D341Med (cell line): Measurements from ENCODE around the gene HS6ST2.

Source experiments
- DNase-seq: peaks from one replicate; pipeline ENCODE4 v3.0.0; 2012; ENCODE audit warnings: low spot score

The HS6ST2 gene

DNA sequence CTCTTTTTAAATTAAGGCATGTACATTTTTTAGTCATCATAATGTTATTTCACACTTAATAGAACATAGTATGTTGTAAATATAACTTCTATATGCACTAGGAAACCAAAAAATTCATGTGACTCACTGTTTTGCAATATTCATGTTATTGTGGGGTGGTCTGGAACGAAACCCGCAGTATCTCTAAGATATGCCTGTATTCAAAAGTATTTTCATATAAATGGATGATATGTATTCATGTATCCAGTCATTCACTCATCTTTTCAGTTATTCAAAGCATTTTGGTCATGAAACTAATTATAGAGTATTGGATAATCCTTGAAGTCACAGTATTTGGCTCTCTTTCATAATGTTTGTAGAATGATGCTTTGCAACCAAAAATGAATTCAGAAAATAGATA, 168.1 kb downstream of the HS6ST2 start:
- DNase-seq = no peak

DNA sequence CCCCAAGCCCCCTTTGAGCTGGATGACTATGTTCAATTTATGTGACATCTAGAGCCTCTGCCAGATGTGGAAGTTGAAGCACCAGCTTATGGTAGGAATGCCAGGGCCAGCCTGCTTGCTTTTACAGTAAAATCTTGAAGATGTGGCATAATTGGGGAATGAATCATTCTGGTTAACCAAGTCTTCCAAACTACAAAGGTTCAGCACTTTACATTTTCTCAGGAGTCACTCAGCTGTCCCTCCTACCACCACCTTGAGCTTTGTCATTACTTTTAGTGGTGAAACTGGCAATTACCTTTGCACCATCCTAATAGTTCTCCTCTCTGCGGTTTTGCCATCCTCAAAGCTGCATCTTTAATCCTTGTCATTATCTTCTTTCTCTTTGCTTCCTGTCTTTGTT, 172.2 kb downstream of the HS6ST2 start:
- no peak for DNase-seq

DNA sequence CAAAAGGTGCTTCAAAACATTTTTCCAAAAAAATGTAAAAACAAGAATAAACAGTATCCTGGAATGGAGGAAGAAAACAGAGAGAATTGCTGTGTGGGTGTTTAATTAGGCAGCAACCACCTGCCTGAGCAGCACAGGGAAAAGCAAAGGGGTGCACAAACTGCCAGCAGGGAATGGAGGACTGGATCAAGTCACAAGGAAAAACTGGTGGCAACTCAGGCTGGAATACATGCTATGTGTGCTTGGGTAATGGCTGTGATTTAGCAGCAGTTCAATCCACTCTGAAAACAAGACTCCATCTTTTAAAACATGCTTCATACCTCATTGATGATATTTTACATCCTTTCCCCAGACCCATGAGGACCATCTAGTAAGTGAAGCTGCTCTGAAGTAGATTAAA, 179.5 kb downstream of the HS6ST2 start:
- DNase-seq = no peak

DNA sequence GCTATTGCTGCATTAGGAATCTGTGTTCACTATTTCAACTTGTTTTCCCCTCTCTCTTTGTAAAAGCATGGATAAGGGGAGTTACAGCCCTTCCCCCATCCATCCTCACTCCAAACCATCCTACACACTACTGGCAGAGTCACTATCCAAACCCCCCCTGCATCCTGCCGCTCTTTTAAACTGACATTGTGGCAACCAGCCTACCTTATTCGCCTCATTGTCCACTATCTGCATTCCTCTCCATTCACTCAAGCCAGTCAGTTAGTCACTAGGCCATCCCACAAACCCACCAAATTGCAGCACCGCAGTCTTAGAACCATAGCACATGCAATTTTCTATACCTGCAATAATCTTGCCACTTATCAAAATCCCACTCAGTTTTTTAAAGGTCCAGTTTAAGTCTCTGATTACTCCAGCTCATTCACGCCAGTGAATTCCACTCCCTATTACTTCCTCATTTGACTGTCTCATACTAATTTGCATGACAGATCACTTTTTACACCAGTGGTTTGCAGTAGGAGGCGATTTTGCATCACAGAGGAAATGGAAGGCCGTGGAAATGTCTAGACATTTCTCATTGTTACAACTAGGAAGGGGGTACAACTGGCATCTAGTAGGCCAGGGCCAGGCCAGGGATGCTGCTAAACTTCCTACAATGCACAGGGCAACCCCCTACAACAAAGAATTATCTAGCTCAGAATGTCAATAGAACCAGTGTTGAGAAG, 181.8 kb downstream of the HS6ST2 start:
- no peak for DNase-seq

DNA sequence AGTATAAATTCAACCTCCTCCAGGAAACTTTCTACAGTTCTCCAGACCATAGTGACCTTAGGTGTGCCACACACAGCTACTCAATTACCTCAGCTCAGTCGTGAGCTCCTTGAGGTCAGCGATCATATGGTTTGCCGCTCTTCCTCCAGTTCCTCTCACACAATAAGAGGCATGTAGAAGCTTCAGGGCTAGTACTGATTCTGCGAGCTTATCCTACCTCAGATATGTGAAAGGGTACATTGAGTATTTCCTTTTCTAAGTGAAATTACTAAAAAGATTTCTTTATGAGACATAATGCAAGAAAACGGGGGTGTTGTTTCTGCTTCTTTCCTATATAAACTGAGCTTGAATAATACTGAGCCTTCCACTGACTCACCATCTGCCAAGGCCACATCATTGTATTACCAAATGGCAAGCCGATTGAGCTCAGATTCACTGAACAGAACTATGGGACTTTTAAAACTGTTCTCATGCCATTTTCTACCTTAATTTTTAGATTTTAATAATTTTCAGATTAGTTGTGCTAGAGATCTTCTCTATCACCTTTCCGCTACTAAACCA, 183.1 kb downstream of the HS6ST2 start:
- DNase-seq = no peak

DNA sequence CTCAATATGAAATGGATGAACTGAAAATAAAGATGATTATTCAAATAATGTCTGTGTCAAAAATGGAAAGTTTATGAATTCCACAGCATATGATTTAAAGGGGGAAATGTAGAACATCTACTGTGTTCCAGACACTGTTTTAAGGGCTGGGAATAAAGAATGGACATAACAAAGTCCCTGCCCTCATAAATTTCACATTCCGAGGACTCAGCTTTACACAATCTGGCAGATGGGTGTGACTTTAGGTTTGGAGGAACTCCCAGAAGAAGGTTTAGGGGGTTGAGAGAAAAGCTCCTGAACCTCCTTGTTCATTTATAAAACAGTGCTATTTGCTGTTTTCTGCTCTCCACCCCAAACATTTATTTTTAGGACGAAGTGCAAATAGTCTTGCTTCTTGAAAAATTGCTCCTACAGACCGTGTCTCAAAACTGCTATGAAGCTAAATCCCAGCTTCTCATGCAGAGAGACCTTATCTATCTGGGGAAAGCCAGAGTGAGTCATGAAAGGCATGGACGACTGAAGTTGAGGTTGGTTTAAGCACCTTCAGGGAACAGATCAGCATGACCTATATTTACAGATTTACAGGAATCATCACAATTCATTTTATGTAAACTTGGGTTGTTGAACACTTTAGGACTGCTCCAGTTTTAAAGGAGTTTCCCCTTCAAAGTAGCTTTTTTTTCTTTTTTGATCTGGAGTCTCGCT, 184.3 kb downstream of the HS6ST2 start:
- DNase-seq = no peak

DNA sequence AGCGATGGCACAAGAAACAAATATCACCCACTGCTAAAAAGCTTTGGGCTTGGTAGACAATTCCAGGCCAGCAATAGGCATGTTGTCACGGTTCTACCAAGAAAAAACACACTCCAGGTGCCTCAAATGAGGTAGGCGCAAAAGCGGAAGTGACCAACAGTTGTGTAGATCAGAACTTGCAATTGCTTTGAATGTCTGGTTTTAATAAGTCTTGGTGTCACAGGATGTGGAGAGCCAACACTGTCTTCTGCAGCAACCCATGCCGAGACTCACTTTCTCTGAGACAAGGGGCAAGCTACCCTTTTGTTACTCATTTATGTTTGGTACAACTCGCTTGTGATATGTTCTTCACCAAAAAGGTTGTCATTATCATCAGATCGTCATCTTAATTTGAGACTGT, 188.8 kb downstream of the HS6ST2 start:
- no peak for DNase-seq

DNA sequence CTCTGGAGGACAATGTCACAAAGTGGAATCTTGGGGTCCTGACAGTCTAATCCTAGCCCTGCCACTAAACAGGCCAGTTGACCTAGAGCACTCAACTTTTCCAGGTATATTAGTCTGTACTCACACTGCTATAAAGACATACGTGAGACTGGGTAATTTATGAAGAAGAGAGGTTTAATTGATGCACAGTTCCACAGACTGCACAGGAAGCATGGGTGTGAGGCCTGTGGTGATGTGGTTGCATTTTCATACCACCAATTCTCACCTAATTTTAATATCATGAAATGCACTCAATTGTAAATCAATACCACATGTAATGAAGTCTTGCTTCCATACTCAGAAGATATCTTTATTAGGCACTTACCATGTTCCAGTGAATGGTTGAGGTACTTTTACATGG, 192.0 kb downstream of the HS6ST2 start:
- DNase-seq = no peak

DNA sequence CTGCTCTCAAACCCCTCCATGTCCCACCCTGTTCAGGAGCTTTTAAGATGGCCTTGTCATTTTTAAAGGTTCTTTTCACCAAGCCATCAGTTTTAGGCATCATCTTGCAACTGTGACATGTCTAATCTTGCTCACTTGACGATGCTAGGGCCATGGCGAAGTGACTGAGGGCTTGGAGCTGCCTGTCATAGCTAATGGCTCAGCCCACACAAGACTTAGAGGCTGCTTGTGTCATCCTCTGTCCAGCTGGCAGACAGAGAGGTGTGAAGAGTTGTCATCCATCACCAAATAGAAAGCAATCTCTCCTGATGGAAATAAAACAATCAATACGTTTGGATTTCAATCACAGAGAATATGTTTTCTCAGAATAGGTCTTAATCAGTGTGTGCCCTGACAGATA, 194.9 kb downstream of the HS6ST2 start:
- no peak for DNase-seq

DNA sequence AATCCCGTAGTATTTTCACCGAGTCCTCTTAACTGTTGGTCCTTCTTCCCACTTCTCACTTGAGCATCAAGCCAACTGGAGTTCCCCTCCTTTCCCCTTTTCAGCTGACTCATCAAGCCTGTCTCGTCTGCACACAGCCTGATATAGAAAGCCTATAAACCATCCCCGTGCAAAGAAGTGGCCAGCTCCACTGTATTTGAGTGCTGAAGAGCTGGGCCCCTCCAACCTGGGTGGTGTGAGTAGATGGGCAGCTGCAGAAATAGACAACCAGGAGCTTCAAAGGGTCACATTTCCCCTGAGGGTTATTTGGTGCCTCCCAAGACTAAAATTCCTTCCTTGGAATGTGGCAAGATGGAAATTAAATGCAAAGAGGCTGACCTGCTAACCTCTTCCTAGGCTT, 199.7 kb downstream of the HS6ST2 start:
- no peak for DNase-seq

DNA sequence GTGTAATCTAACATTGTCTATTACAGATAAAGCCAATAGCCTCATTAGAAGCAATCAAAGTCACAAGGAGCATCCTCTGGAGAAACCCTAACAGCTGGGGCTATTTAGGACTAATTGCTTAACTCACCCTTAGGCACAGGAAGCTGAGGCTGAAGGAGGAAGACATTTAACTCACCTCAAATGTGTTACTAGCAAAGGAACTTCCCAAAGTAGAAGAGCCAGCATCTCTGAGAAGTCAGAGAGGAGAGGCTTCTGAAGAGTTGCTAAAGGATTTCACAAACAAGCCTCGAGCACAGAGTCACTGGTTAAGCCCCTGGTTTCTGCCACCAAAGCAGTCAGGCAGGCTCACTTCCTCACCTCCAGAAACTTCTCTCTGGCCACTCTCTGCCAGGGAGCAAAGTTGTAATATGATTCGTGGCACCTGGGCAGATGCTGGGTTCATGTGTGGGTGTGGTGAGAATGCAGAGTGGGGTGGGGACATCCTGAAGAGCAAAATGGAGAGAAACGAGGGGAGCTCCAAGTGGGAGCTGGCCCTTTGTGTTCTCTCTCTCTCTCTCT, 201.3 kb downstream of the HS6ST2 start:
- no peak for DNase-seq

DNA sequence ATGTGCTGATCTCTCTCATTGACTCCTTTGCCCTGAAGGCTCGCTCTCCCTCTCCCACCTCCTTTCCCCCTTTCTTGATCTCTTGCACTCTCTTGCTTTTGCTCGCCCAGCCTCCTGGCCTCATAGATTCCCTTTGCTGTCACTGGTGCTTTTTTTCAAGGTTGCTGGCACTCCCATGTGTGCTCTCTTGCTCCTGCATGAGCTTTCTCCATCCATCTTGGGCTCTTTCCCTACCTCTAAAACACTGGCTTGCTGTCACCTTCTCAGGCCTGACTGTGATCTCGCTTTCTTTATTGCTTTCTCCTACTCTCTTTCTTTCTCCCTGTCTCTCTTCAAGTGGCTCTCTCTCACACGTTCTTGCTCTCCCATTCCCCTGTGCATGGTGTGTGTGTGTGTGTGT, 202.0 kb downstream of the HS6ST2 start:
- DNase-seq = no peak

DNA sequence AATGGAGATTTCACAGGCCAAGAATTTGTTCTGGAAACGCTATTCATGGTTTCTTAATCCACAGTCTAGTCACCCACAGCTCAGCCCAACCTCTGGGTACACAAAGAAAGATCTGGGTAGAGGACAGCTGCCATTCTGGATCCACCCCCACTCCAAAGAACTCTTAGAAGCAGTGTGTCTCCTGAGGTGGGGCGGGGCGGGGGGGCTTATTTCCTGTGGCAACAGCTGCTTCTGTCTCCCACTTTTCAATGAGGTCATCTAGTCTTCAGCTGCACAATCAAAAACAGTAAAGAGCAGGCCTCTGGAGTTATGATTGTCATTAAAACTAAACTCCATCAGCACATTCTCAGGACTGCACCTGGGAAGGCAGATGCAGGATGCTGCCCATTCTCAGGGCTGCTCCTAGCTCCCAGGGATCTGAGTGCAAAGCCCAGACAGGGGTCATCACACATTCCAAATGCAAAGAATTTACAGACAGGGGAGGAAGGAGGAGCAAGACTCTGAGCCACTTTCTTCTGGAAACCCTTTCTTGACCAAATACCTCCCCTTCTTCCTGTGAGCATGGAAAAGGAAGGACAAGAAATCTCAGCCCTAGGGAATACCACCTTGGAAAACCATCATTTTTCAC, 207.3 kb downstream of the HS6ST2 start:
- no peak for DNase-seq

DNA sequence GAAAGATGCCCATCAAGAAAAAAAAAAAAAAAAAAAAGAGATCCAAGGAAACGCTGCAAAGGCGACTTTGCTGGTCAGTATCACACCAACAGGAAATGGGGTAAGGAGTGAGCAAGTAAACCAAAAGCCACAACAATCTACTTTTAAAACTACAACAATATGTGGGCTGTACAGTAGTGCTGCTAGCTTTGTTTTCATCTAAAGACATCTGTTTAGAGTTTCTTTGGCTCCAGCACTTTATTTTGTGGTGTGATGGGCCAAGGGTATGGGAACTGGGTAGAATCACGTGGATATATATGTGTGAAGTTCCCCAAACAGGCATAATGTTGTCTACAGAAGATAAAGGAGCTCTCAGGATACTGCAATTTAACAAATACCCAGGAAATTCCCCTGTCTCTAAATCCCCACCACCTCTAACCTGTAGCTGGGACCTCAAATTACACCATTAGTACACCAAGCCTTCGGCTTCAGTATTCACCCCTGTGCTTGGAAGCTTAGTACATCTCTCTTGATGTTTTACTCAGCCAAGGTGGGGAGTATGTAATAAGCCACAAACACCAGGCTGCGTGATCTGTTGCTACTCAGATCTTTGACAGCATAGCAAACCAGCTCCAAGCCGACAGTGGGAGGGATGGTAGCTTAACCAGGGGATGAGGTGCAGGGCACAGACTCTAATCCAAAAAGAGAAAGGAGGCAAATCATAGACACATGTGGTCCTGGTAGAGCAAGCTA, 207.9 kb downstream of the HS6ST2 start:
- no peak for DNase-seq

DNA sequence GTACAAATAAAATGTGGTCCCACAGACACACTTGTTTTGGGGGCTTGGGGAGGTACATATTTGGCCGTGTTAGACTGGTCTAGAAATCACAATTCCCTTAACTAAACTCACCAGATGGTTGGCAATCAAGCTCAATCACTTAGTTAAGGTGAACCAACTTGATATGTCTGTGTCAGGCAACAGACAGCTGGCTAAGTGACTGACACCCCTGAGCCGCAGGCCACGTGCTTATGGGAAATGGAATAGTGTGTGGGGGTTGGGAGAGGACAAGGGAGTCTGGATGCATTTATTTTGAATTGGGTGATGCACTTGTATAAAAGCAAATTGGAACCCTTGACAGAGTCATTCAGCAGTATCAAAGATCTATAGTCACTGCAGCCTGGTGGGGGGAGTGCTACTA, 209.0 kb downstream of the HS6ST2 start:
- DNase-seq = no peak

DNA sequence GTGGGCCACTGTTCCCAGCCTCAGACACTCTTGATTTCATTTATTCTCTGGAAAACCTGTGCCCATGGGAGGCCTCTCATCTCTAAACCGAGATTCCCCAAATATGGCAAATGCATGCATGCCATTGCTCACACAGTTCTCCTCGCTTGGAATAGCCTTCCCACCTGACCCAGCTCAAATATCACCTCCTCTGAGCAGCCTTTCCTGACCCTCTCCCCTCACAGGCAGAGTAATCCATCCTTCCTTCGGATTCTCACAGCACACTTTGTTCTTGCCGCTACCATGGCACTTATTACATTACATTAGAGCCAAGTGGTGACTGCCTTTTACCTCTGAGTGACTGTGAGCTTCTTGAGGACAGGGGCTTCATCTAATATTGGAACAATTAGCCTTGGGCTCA, 209.5 kb downstream of the HS6ST2 start:
- DNase-seq = no peak

DNA sequence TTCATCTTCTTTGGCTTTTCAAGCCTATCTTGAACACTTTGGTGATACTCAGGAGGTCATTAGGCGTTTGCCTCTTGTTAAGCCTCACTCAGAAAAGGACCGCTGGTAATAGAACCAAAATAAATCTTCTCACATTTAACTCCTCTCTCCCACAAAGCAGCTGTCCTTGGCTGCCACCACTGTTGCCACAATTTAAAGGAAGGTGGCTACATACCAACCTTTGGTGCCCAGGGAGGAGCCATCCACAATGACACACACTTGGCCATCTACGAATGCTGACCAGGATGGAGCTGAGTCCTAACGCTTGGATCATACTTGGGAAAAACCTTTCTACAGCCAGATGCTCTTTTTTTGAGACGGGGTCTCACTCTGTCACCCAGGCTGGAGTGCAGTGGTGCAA, 210.2 kb downstream of the HS6ST2 start:
- no peak for DNase-seq

DNA sequence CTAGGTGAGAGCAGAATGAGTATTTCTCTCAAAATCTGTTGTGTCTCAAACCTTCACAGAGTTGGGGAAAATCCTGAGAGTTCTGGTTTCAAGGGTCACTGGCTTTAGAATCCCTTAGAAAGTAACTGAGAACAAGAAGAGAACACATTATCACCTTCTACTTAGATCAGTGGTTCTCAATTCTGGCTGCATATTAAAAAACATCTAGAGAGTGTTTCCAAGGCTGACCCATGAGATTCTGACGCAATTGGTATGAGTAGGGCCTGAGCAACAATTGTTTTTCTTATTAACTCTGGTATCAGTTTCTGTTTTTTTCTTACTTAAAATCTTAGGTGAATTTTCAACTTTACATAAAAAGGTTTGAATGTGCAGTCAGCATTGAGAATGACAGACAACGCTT, 212.8 kb downstream of the HS6ST2 start:
- DNase-seq = no peak

DNA sequence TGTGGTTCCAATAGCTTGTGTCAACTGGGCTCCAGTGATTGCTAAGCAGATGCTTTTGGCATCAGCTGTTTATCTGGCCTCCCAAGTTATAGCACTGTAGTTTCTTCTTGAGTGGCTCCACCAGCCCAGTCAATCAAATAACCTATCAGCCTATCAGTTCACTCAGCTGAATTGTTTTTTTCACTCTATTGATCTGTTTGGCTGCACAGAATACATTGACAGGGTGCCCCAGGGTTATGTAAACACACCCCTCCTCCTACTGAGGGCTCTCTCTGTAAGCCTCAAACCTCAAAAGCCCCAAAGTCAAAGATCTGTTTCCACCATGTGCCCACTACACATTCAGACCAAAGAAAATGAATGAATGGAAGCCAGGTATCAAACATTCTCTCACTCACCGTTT, 214.0 kb downstream of the HS6ST2 start:
- no peak for DNase-seq

DNA sequence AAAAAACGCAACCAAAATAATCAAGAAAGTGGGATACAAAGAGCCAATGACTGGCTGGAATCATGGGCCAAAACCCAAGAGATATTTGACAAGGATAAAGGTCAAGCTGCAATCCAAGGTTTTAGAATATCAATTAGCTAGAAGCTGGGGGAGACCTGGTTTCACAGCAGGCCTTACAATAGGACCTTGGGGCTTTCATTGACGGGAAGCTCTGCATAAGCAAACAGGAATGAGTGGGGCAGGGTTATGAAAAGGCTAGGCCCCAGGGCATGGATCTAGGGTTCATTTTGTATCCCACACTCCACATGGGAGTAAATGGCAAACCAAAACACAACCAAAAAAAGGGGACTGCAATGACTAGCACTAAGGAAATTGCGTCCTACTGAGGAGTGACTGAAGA, 215.3 kb downstream of the HS6ST2 start:
- DNase-seq = no peak

DNA sequence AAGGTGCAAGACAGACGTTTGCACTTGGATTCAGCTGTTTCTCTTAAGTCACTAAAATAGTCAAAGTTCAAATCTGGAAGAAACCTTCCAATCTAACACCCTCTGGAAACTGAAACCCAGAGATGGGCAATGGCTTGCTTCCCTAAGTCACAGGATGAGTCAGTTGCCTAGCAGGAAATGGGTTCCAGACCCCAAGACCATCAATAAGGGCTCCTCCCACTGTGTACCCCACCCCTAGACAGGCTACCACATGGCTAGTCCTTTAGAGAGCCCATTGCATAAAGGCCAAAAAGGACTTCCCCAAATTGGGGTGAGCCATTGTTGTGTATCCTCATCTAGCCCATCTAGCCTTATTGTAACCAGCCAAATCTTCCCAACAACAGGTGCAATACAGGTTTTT, 216.2 kb downstream of the HS6ST2 start:
- DNase-seq = no peak

DNA sequence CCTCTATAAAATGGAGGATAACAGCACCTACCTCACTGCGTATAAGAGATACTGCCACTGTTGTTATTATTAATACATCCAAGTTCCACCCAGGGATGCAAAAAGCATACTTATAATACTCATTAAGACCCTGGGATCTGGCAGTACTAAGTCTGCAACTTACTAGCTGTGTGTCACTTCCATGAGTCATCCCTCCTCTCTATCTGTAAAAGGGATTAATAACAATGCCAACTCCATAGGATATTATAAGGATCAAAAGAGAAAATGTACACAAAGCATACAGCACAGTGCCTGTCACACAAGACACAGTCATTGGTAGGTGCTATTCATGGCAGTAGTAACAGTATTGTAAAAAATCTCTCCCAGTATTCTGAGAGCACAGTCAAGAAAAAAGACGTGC, 216.7 kb downstream of the HS6ST2 start:
- DNase-seq = no peak
